ENCODE measurements around the gene CHST11.

DNA sequence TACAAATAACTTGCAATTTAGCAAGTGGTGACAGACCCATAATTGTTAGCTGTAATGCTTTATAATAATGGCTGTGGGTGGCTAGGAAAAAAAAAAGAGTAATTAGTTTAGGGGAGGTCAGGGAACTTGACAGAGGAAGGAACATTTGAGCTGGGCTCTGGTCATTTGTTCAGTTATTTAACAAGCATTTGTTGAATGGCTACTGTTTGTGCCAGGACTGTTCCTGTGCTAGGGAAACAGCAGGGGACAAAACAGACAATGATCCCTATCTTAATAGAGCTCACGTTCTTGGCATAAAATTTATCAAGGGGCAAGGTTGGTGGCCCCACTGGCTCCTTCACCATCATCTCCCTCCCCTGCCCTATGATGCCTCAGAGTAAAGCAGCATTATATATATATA is 18.5 kb downstream of the CHST11 start:
- TF ChIP-seq, protein P1, sequence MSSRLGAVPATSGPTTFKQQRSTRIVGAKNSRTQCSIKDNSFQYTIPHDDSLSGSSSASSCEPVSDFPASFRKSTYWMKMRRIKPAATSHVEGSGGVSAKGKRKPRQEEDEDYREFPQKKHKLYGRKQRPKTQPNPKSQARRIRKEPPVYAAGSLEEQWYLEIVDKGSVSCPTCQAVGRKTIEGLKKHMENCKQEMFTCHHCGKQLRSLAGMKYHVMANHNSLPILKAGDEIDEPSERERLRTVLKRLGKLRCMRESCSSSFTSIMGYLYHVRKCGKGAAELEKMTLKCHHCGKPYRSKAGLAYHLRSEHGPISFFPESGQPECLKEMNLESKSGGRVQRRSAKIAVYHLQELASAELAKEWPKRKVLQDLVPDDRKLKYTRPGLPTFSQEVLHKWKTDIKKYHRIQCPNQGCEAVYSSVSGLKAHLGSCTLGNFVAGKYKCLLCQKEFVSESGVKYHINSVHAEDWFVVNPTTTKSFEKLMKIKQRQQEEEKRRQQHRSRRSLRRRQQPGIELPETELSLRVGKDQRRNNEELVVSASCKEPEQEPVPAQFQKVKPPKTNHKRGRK (tag; IDR thresholded peaks at IDR 0.05), result no peak
- TF ChIP-seq HNRNPL (IDR thresholded peaks at IDR 0.05; ENCODE audit: low read depth, low read length), result no peak
- TF ChIP-seq BRCA1 (IDR thresholded peaks at IDR 0.05), result no peak
- TF ChIP-seq BRCA1 (CRISPR knock-in tag; IDR thresholded peaks at IDR 0.05), result no peak
- no peak for TF ChIP-seq MECOM (CRISPR knock-in tag; IDR thresholded peaks at IDR 0.05)
- TF ChIP-seq MAFK (IDR thresholded peaks at IDR 0.05; ENCODE audit: low read length), result no peak
- no peak for TF ChIP-seq DPF2 (IDR thresholded peaks at IDR 0.05)
- no peak for TF ChIP-seq SIN3A (IDR thresholded peaks at IDR 0.05; ENCODE audit: borderline replicate concordance in 2 of 2, control insufficient read depth in 1 of 2, low read depth in 2 of 2, low read length in 2 of 2)
- TF ChIP-seq BRF1 (IDR thresholded peaks at IDR 0.05; ENCODE audit: borderline replicate concordance, extremely low read depth, insufficient read length), result no peak
